Tibial nerve (tissue), 4 donors: ENCODE measurements around the gene STAB2.

Experiments
- EP300 ChIP-seq, 2 donors: sonication (generic); formaldehyde crosslinking; IDR thresholded peaks; one replicate each; pipeline ENCODE4 v1.6.1; 2017; ENCODE audit warnings: antibody characterized with exemption in 2 of 2, mild to moderate bottlenecking in 1 of 2
- POLR2A ChIP-seq, 2 donors: fragments of 450-650 bp; IDR thresholded peaks; one replicate each; pipeline ENCODE4 v1.6.1; 2017; ENCODE audit warnings: antibody characterized with exemption in 2 of 2, mild to moderate bottlenecking in 2 of 2, moderate library complexity in 2 of 2
- TF ChIP-seq, protein P1 (sequence below), 5 experiments: fragments of 200-600 bp in 3 of 5; fragments of 450-650 bp in 2 of 5; sonication (generic) in 3 of 5; IDR thresholded peaks; one replicate each; pipeline ENCODE4 v1.5.1; 2016 to 2019; ENCODE audit warnings: antibody characterized with exemption in 5 of 5, mild to moderate bottlenecking in 3 of 5, moderate library complexity in 2 of 5

DNA sequence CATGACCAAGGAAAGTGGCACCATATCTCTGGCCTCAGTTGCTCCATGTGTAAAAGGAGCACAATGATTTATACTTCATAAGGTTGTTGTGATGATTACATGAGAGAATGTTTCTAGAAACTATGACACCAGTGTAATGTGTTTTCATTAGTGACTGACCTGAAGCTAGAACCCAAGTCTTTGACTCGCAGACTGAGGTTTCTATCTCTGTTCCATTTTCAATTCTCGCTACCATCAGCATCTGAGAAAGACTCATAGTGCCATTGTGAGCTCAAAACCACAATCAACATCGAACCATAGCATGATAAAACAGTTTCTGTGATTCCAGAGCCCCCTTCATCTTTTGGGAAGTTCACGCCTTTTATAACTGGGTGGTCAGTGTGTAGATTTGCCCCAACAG lies 53.8 kb downstream of the STAB2 start:
- TF ChIP-seq, protein P1, sequence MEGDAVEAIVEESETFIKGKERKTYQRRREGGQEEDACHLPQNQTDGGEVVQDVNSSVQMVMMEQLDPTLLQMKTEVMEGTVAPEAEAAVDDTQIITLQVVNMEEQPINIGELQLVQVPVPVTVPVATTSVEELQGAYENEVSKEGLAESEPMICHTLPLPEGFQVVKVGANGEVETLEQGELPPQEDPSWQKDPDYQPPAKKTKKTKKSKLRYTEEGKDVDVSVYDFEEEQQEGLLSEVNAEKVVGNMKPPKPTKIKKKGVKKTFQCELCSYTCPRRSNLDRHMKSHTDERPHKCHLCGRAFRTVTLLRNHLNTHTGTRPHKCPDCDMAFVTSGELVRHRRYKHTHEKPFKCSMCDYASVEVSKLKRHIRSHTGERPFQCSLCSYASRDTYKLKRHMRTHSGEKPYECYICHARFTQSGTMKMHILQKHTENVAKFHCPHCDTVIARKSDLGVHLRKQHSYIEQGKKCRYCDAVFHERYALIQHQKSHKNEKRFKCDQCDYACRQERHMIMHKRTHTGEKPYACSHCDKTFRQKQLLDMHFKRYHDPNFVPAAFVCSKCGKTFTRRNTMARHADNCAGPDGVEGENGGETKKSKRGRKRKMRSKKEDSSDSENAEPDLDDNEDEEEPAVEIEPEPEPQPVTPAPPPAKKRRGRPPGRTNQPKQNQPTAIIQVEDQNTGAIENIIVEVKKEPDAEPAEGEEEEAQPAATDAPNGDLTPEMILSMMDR (IDR thresholded peaks at IDR 0.05) = no peak
- TF ChIP-seq EP300 (IDR thresholded peaks at IDR 0.05) (no peak), POLR2A (IDR thresholded peaks at IDR 0.05) (no peak)
